HTR-8/SVneo (cell line): ENCODE results near the gene NAV1.
"Not testable (repeated sequence)": the region's sequence is repeated elsewhere in the genome, so short reads cannot be mapped to it uniquely, and the experiment has no call there.

ENCODE experiments used
- DNase-seq: peaks from one replicate; pipeline ENCODE4 v3.0.0; 2011; ENCODE audit warnings: low spot score, mixed read lengths; ENCODE audit not compliant: insufficient read length
- FAIRE-seq: peaks from 2 replicates; lab custom pipeline; 2011; peaks lifted over from hg19 to GRCh38; lab: Jason Lieb, UNC

Gene NAV1

DNA sequence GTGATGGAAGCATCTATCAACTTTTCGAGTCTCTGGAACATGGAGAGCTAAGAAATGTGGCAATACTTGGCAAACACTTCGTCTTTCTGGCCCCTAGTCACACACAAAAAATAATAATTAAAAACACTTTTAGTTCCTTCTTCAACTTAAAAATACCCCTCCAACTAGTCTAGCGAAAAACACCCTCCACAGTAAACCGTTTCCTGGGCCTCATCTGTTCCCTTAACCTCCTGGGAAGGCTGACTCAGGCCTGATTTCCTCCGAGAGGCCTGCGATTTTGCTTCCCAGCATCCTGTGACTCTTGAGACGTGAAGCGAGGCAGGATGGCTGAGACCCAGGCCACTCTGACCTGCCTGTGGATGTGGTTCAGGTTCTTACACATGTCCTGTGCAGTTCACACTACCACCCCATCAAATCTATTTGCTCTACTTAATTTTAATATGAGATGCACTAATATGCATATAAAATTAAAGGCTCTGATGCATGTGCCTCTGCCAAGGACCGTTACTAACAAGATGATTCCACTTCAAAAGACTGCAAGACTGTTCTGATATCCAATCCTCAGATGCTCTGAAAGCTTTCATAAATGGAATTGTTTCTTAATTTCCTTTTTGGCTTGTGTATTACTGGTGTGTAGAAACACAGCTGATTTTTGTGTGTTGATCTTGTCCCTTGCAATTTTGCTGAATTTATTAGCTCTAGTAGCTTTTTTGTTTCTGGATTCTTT, 3.5 kb downstream of the NAV1 start:
- DNase-seq (no peak), FAIRE-seq (no peak)

DNA sequence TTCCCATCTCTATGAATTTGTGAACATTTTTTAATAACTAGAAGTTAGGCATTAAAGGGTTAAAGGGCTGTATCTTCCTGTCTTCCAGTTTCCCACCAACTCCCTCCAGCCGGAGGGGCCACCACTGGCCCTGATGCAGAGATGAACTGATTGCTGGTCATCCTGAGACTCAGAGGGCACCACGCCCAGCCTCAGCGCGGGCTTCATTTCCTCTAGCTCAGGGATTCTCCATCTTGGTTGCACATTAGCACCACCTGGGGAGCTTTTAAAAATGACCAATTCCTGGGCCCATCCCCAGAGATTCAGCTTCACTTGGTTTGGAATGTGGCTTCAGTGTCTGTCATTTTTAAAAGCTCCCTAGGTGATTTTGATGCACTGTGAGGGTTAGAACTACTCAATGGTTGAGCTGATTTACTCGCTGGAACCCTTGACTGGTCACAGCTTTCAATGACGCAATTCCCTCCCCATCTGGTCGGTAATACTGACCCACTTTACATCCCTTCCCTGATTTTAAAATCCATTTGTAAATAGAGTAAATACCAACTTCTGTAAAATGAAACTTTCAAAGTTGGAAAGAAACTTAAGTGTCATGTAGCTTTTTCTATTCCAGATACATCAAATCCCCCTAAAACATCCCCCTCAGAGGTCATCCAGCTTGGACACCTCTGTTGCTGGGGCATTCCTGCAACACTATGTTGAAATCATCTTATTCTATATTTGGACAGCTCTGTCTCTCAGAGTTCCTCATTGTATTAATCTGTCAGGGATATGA, 5.1 kb downstream of the NAV1 start:
- DNase-seq (no peak), FAIRE-seq (no peak)

DNA sequence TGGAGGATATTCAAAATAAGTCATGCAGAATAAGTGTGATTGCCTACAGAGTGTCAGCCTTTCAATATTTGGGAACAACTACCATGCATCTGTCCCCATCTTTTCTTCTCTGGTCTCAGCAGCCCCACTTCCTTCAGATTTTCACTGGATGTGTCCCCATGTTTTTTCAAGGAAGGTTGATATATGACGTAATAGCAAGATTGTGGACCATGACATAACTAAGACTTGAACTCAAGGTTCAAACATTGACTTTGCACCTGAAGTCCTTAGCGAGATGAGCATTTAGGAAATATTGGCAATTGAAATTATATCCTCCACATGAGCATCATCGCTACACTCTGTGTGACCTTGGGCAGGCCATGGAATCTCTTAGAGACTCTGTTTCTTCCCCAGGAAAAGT, 5.8 kb downstream of the NAV1 start:
- no peak for FAIRE-seq
- DNase-seq, result no peak

DNA sequence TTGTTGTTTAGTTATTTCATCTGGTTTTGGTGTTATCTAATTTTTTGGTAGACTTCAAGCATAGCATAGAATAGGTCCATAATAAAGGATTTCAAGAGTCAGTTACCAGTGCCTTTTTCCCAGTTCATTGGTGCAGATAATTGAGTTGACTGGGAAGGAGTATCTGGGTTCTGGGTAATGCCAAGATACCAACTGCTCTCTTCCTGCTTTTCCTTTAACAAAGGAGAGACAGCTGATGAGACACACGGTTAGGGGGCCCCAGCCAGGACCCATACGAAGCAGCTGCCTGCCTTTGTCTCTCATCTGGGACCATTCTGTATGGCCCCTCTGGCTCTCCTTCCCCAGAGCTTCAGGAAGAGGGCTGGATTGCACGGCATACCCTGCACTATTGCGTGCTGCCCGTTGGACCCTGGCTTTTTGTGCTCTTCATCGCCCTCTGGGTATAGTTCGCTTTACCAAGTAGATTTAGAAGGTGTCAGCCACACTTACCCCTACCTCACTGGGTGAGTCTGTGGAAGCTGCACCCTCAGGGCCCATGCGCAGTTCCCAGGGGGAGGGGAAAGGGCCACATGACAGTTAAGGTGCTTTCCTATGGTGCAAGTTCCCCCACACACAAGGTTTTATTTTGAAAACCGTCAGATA, 7.0 kb downstream of the NAV1 start:
- DNase-seq (no peak), FAIRE-seq (no peak)

DNA sequence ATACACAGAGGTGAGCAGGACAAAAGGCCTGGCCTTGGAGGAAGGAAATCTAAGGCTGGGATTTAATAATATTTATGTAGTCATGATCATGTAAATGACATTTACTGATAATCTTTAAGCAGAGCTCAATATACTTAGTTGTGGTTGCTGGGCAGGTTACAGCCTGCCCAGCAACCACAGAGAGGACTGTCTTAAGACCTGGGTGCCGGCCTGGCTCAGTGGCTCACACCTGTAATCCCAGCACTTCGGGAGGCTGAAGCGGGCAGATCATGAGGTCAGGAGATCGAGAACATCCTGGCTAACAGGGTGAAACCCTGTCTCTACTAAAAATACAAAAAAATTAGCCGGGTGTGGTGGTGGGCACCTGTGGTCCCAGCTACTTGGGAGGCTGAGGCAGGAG, 10.6 kb downstream of the NAV1 start:
- DNase-seq, FAIRE-seq: not testable (repeated sequence)

DNA sequence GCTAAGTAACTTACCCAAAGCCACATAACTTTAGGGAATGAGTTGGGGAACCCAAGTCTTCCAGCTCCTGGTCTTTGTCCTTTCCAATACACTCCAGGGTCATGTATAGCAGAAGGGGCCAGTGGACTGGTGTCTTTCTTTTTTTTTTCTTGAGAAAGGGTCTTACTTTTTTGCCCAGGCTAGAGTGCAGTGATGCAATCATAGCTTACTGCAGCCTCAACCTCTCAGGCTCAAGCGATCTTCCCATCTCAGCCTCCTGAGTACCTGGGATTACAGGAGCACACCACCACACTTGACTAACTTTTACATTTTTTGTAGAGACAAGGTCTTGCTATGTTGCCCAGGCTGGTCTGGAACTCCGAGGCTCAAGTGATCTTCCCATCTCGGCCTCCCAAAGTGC, 12.2 kb downstream of the NAV1 start:
- FAIRE-seq, result no peak
- no peak for DNase-seq

DNA sequence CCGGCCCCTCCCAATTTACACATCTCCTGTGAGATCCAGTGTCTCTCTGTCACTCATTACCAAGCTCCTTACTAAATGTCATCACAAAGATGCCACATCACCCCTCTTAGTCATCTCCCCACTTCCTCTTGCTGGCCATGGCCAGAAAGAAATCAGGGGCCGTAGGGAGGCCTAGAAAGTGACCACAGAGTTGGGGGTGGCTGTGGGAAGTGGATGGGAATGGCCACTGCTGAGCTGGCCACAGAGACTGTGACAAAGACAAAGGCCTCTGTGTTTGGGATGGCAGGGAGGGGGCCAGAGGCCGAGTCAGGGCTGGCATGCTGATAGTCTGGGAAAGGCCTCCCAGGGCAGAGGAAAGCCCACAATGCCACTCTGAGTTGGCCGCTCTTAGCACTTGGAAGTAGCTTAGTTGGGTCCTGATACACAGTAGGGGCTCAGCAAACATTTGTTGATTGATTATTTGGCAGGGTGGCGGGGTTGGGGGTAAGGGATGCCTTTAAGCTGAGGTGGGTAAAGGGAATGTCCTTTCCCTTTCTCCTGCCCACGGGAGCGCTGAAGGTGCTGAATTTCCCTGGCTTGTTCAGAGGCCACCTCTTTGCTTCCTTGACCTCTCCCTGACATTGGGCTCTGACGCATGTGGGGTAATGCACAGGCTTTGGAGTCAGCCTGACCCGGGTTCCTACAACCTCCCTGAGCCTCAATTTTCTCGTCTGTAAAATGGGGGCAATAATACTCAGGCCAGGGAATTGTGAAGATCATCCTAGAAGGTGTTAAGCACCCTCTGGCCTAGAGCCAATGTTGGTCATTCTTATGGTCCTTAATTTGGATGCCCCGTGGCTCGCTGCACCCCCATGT, 13.2 kb downstream of the NAV1 start:
- DNase-seq (no peak), FAIRE-seq (peak; percentile 4)

DNA sequence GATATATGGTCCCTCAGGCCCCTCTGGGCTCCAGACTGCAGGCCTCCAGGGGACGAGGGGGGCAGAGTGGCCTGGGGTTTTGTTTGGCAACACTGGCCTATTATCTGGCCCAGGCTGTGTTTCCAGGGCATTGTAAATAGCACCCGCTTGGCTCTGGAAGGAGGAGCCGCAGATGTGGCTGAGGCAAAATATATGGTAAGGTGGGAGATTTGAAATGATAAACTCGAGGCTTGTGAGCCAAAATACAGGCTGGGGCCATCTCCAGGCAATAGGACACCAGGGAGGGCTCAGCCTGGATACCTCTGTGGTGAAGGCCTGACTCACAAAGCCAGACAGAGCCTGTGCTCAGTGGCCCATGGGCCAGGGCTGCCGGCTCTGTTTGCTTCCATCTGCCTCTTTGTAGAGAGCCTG, 14.0 kb downstream of the NAV1 start:
- FAIRE-seq (no peak), DNase-seq (no peak)

DNA sequence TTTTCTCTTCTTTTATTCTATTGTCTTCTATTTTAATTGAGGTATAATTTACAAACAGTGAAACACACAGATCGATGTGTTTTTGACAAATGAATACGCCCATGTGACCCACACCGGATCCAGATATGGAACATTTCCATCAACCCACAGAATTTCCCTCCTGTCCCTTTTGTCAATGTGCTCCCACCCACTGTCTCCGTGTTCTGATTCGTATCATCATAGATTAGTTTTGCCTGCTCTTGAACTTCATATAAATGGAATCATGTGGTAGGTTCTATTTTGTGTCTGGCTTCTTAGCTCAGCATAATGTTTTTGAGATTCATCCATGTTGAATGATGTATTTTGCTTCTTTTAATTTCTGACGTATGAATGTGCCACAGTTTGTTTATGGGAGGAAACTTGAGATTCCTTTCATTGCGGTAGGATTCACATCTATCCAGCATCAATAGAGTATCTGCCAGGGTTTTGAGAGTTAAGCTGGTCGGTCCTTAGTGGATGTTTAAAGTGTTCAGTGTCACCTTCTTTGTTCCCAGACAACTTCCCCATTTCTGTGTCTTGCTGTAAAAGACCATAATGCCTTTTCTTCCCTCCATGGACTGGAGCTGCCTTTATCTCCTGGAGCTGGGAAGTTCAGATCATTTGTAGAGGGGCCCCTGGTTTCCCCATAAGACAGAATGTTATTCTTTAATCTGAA, 14.7 kb downstream of the NAV1 start:
- peak; percentile 68 for FAIRE-seq

DNA sequence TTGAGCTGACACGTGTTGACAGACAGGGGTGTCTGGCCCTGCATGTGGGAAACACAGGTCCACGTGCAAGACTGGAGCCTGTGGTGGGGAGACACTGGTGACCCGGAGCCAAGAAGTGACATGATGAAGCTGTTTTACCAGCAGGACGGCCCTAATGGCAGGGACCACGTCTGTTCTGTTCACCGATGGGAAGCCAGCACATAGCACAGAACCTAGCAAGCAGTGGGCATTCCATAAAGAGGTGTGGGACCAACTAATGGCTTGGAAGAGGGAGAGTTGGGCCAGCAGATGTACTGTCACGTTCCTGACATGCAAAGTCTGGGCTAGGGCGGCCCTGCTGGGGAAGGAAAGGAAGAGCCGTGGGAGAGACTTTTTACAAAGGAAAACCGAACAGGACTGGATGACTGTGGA, 15.3 kb downstream of the NAV1 start:
- DNase-seq, result no peak
- FAIRE-seq, result no peak

More for the DNA sequence above, 14.7 kb downstream of the NAV1 start:
- no peak for DNase-seq

DNA sequence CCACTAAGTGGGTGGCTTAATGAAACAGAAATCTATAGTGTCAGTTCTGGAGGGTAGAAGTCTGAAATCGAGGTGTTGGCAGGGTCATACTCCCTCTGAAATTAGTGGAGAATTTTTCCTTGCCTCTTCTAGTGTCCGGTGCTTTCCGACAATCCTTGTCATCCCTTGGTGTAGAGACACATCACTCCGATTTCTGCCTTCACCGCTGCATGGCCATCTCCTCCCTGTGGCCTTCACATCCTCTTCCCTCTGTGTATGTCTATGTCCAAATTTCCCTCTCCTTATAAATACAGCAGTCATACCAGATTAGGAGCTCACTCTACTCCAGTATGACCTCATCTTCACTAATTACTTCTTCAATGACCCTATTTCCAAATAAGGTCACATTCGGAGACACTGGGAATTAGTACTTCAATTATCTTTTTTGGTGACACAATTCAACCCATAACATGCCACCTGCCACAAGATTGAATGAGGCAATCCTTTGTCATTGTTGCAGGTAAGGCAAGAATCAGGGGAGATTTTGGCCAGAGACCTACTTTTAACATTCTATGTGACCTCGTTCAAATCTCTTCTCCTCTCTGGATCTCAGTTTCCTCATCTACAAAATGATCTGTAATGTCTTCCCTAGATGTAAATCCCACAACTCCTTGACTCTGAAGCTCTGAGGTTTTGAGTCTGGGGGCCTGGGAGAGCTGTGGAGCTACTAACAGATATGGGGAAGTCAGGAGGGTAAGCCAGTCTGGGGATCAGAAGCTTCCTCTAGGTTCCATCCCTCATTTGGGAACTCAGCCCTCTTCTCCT, 16.1 kb downstream of the NAV1 start:
- FAIRE-seq (no peak), DNase-seq (no peak)

DNA sequence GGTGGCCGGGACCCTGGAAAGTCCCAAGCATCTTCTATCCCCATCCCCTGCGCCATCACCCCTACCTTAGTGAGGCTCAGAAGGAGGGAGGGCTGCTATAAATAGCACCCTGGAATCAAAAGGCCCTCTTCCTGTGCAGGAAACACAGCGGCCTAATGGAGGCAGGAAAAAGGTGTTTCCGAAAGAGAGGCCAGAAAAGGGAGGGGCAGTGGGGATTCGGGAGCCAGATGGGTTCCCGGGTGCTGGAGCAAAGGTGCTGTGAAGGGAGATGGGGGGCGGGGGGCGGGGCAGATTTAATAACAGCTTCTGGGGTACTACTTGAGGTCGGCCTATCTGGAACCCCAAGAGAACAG, 16.6 kb downstream of the NAV1 start:
- FAIRE-seq (no peak), DNase-seq (no peak)

DNA sequence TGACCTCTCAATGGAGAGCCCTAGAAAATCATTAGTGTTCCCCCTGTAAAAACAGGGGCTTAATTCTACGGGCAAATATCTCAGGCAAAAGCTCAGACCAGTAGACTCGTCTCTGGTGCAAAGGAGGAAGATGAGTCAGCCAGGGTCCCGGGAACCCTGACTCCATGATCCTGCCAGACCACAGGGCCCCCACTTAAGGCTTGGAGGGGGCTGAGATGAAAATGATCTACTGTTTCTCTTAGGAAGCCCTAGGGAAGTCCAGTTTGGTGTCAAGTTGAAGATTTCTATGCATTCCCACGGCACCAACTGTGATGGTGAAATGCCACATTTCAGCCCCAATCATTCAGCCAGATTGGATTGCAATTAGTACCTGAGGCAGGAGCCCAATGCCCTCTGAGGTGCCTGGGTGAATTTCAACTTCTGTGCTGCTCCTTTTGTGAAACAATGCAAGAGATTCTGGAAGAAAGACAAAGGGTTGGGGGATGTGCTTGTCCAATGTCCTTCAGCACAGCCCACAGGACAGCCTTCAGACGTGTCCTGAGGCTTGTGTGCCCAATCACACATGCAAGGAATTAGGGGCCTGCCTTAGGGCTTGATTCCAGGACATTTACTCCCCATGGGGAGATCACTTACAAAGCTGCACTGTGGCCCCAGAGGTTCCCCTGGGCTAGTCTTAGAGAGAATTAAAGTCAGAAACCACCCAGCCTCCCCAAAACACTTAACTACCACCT, 18.1 kb downstream of the NAV1 start:
- FAIRE-seq, result no peak
- no peak for DNase-seq

DNA sequence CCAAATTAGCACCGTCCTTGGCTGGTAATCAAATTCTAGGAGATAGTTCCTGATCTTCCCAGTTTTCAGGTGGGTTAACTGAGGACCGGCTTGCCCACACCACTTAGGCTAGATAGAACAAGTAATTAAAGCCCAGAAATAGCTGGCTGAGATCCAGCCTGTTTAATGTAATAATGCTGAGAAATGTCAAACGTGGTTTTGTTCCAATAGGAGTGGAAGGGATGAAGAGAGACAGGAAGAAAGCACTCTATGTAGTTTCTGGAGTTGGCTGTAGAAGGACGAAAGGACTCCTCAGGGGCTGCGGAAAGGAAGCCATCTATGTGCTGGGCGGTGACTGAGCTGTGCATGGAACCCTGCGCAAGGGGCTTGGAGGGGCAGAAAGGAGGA, 18.6 kb downstream of the NAV1 start:
- DNase-seq, result no peak
- FAIRE-seq, result no peak

DNA sequence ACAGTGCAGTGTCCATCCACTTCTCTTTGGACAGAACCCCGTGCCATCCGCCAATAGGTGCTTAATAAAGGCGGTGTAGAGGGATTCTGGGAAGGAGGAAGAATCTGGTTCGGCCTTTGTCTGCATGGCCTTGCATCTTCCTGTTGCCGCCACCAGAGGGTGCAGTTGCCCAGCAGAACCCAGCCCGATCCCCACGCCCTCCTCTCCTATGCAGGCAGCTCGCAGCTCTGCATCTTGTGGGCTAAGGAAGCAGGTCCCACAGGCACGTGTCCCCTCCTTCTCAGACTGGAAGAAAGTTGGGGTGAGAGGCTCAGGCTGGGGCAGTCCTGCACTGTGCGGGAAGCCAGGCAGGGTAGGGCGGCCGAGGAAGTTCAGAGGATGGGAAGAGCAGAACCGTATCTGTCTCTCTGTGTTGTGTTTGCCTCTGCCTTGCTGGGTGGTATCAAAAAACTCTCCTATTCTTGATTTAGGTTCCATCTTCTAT, 20.8 kb downstream of the NAV1 start:
- DNase-seq (peak; percentile 86), FAIRE-seq (peak; percentile 95)

DNA sequence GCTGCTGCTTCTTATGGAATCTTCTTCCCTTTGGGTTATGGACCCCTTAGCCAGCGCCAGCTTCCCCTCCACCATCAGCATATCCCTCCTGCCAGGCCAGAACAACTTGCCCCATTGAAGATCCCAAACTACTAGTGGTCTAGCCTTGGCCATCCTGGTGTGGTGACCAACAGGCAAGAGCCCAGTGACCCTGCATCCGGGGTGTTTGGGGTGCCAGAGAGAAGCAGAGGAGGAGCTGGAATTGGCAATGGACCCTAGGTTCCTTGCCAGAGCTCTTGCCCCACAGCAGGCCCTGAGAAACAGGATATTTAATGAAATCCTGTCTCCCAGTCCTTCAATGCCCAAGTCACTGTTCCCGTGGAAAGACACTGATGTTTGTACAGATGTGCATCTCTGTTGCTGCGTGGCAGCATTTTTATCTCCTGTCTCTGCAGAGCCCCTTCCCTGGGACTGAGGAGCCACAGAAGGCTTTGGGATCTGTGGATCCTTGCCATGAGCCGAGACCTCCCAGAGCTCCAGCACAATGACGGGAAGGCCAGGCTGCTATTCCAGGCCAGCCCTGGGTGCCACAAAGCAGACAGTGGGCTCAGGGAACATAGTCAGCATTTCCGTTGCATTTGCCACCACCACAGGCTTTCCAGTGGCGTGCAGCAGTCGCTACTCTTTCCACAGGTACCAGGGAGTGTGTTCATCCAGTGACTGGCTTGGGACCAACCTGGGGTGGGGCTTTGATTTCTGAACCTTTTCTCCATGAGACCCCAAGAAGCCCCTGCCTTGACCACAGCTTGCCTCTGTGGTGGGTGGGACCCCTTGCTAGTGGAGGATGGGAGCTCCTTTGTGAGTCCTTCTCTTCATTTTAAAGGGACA, 21.6 kb downstream of the NAV1 start:
- no peak for DNase-seq
- no peak for FAIRE-seq

DNA sequence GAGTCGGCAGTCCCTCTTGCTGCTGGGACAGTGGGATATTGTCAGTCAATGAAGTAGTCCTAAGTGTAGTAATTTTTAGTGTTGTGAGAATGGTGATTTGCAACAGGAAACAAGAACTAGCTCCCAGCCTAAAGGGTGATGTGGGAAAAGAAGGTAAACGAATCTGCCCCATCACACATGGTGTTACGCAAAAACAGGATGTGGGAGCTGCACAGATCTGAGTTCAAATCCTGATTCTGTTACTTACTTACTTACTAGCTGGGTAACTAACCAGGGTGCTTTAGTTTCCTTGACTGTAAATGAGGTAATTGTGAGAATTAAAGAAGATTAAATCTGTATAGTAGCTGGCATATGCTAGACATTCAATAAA, 22.3 kb downstream of the NAV1 start:
- FAIRE-seq, result no peak
- DNase-seq, result no peak
